ENCODE results near the gene SLC22A13. TPM values are rescaled to one million over a fixed set of nuclear protein-coding genes. Genes with fewer than 3 reads are reported as not detected.
"Not testable (repeated sequence)": the region's sequence is repeated elsewhere in the genome, so short reads cannot be mapped to it uniquely, and the experiment has no call there.

Gene SLC22A13
- total RNA-seq, 1 donor, result 0.45 TPM

- no peak overlapping the region for H3K4me3 ChIP-seq (ENCODE audit: low read depth, low read length)
- peak; percentile 67 for DNase-seq (ENCODE audit: low read depth)
- no peak for TF ChIP-seq CTCF (IDR thresholded peaks at IDR 0.05; ENCODE audit: insufficient read depth, low read length)
Observed at GRCh38 chr3:38227989-38228388, 37.6 kb upstream of the SLC22A13 start.

- no peak for TF ChIP-seq CTCF (IDR thresholded peaks at IDR 0.05; ENCODE audit: insufficient read depth, low read length)
- DNase-seq (ENCODE audit: low read depth), result peak; percentile 52
- H3K4me3 ChIP-seq (ENCODE audit: low read depth, low read length), result no peak overlapping the region
Observed at GRCh38 chr3:38229036-38229435, 36.6 kb upstream of the SLC22A13 start.

- H3K4me3 ChIP-seq (ENCODE audit: low read depth, low read length), result no peak overlapping the region
- no peak for TF ChIP-seq CTCF (IDR thresholded peaks at IDR 0.05; ENCODE audit: insufficient read depth, low read length)
- no peak for DNase-seq (ENCODE audit: low read depth)
Observed at GRCh38 chr3:38232701-38233100, 32.9 kb upstream of the SLC22A13 start.

- DNase-seq (ENCODE audit: low read depth), result no peak
- TF ChIP-seq CTCF (IDR thresholded peaks at IDR 0.05; ENCODE audit: insufficient read depth, low read length), result no peak
Observed at GRCh38 chr3:38235466-38235865, 30.1 kb upstream of the SLC22A13 start.

GRCh38 chr3:38238416-38239008 lies 27.1 kb upstream of the SLC22A13 start:
- H3K4me3 ChIP-seq (ENCODE audit: low read depth, low read length), result no peak overlapping the region
- no peak for TF ChIP-seq CTCF (IDR thresholded peaks at IDR 0.05; ENCODE audit: insufficient read depth, low read length)
- DNase-seq (ENCODE audit: low read depth), result no peak

More at GRCh38 chr3:38235466-38235865, 30.1 kb upstream of the SLC22A13 start:
- H3K4me3 ChIP-seq (ENCODE audit: low read depth, low read length), result no peak overlapping the region

- not testable (repeated sequence) for H3K4me3 ChIP-seq (ENCODE audit: low read depth, low read length); DNase-seq (ENCODE audit: low read depth)
Observed at GRCh38 chr3:38242812-38243211, 22.8 kb upstream of the SLC22A13 start.

GRCh38 chr3:38245930-38246329 lies 19.7 kb upstream of the SLC22A13 start:
- no peak overlapping the region for H3K4me3 ChIP-seq (ENCODE audit: low read depth, low read length)
- TF ChIP-seq CTCF (IDR thresholded peaks at IDR 0.05; ENCODE audit: insufficient read depth, low read length), result no peak
- no peak for DNase-seq (ENCODE audit: low read depth)

Data from fibroblast of the aortic adventitia (primary cell).